Peyer's patch (tissue), 4 donors: ENCODE data around the gene DAZAP1.

Source experiments
- POLR2A ChIP-seq, 2 donors: fragments of 450-650 bp; IDR thresholded peaks; one replicate each; pipeline ENCODE4 v1.5.1; 2017; ENCODE audit warnings: antibody characterized with exemption in 2 of 2, mild to moderate bottlenecking in 2 of 2, moderate library complexity in 2 of 2
- TF ChIP-seq, protein P1 (sequence below), 6 experiments: fragments of 450-650 bp in 4 of 6; fragments of 200-600 bp in 2 of 6; sonication (generic) in 1 of 6; IDR thresholded peaks; one replicate each; pipeline ENCODE4 v1.5.1; 2017 to 2019; ENCODE audit warnings: antibody characterized with exemption in 6 of 6, mild to moderate bottlenecking in 3 of 6, moderate library complexity in 1 of 6

GRCh38 chr19:1441677-1442438, 34.5 kb downstream of the DAZAP1 start:
- TF ChIP-seq, protein P1, sequence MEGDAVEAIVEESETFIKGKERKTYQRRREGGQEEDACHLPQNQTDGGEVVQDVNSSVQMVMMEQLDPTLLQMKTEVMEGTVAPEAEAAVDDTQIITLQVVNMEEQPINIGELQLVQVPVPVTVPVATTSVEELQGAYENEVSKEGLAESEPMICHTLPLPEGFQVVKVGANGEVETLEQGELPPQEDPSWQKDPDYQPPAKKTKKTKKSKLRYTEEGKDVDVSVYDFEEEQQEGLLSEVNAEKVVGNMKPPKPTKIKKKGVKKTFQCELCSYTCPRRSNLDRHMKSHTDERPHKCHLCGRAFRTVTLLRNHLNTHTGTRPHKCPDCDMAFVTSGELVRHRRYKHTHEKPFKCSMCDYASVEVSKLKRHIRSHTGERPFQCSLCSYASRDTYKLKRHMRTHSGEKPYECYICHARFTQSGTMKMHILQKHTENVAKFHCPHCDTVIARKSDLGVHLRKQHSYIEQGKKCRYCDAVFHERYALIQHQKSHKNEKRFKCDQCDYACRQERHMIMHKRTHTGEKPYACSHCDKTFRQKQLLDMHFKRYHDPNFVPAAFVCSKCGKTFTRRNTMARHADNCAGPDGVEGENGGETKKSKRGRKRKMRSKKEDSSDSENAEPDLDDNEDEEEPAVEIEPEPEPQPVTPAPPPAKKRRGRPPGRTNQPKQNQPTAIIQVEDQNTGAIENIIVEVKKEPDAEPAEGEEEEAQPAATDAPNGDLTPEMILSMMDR (IDR thresholded peaks at IDR 0.05), result no peak
- no peak for TF ChIP-seq POLR2A (IDR thresholded peaks at IDR 0.05)
